ENCODE measurements around the gene FBXO30. TPM values are rescaled to one million over a fixed set of nuclear protein-coding genes. Genes with fewer than 3 reads are reported as not detected.

FBXO30 gene
- total RNA-seq, 2 experiments from 2014 or later = 3.7 to 4.1 TPM

DNA sequence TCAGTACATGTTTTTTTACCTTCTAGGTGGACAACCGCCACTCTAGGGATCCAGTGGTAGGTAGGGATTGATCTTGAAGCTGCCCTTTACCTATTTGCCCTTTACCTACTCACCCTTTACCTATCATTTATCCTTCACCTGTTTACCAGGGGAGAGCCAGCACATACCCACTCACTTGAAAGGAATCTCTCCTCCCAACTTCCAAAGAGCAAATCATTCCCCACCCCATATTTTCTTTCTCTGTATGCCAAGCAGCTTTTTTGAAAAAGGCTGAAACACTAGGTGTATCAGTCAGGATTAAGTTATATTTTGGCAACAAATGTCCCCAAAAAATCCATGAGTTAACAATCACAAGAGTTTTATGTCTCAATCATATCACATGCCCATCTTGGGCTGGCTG lies 68.7 kb downstream of the FBXO30 start:
- no peak overlapping the region for H3K27ac Mint-ChIP-seq
- H3K27me3 Mint-ChIP-seq = no peaks in the 10 kb centered on the region
- no peak for DNase-seq
- H3K9me3 Mint-ChIP-seq = no peaks in the 10 kb centered on the region
- no peak overlapping the region for H3K4me3 Mint-ChIP-seq
- peaks cover 15% of the 10 kb centered on the region for H3K36me3 Mint-ChIP-seq
- peaks cover 4% of the 10 kb centered on the region for H3K4me1 Mint-ChIP-seq

DNA sequence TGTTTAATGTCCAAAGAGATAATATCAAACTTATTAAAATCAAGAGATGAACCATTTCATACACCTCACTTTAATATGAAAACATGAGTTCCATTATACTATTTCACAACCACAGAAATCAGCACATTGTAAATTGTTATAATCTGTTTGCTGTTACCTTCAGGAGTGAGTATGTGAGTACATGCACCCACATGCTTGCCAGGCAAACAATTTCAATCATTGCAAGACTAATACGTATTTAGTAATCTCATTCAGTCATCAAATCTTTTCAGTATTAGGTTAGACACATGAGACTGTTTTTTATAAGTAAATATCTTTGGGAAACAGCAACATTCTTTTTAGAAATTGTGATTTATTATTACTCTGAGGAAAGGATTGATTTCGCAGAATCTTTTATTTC lies 70.0 kb downstream of the FBXO30 start:
- Mint-ChIP-seq H3K36me3 (peaks cover 14% of the 10 kb centered on the region), H3K27me3 (no peaks in the 10 kb centered on the region), H3K4me1 (peaks cover under 1% of the 10 kb centered on the region), H3K9me3 (peaks cover 7% of the 10 kb centered on the region), H3K4me3 (no peak overlapping the region), H3K27ac (no peak overlapping the region)
- DNase-seq = no peak

Other genes with a start within 250 kb of the FBXO30 start
- 1 to 10 TPM; 8.3 to 9.0 TPM for gene EPM2A, start 79.3 kb downstream of the FBXO30 start, total RNA-seq
- 10 to 100 TPM; 11.3 to 11.9 TPM for gene SHPRH, start 149.6 kb upstream of the FBXO30 start, total RNA-seq
- gene GRM1, start 214.3 kb upstream of the FBXO30 start, total RNA-seq = not detected

Measured in activated naive CD8-positive, alpha-beta T cell treated with anti-CD3 and anti-CD28 coated beads for 36 hours (primary cell).